ENCODE measurements around the gene TBC1D9B.

- TF ChIP-seq EZH2 (IDR thresholded peaks at IDR 0.05; ENCODE audit: insufficient read depth, poor library complexity, severe bottlenecking) (no peak), EZH2phosphoT487 (IDR thresholded peaks at IDR 0.05; ENCODE audit: insufficient read depth, low read depth) (no peak)
These were observed 68.1 kb downstream of the TBC1D9B start for GRCh38 chr5:179839328-179840256.
